Hepatocyte (in vitro differentiated cells): ENCODE measurements around the gene LYVE1. TPM values are rescaled to one million over a fixed set of nuclear protein-coding genes. Genes with fewer than 3 reads are reported as not detected.

Experiments used
- DNase-seq: peaks from one replicate; pipeline ENCODE4 v3.0.0-alpha.2; 2016; ENCODE audit warnings: low spot score
- H2AFZ ChIP-seq: fragments of 200-600 bp; sonication (generic); 2 replicates; pipeline ENCODE4 v1.6.0; 2016; ENCODE audit warnings: antibody characterized with exemption, mild to moderate bottlenecking
- H3K27ac ChIP-seq: fragments of 200-600 bp; sonication (generic); 2 replicates; pipeline ENCODE4 v1.5.1; 2016; ENCODE audit warnings: mild to moderate bottlenecking
- H3K27me3 ChIP-seq: fragments of 200-600 bp; sonication (generic); 2 replicates; pipeline ENCODE4 v1.6.1; 2016
- H3K36me3 ChIP-seq: fragments of 200-600 bp; sonication (generic); replicated peaks from 2 replicates; pipeline ENCODE4 v1.5.1; 2016; ENCODE audit warnings: low read depth; ENCODE audit not compliant: insufficient read depth
- H3K4me1 ChIP-seq: fragments of 200-600 bp; sonication (generic); 2 replicates; pipeline ENCODE4 v1.5.1; 2016; ENCODE audit warnings: mild to moderate bottlenecking, moderate library complexity; ENCODE audit not compliant: insufficient read depth
- H3K4me2 ChIP-seq: fragments of 200-600 bp; sonication (generic); 2 replicates; pipeline ENCODE4 v1.6.0; 2016
- H3K4me3 ChIP-seq: fragments of 200-600 bp; sonication (generic); 2 replicates; pipeline ENCODE4 v1.5.1; 2016; ENCODE audit warnings: mild to moderate bottlenecking
- H3K79me2 ChIP-seq: fragments of 200-600 bp; sonication (generic); 2 replicates; pipeline ENCODE4 v1.6.0; 2017; ENCODE audit warnings: mild to moderate bottlenecking
- H3K9me2 ChIP-seq: fragments of 200-600 bp; sonication (generic); replicated peaks from 2 replicates; pipeline ENCODE4 v1.6.0; 2017; ENCODE audit warnings: mild to moderate bottlenecking; ENCODE audit not compliant: insufficient read depth
- H3K9me3 ChIP-seq: fragments of 200-600 bp; sonication (generic); 2 replicates; pipeline ENCODE4 v1.5.1; 2016; ENCODE audit warnings: low read depth, mild to moderate bottlenecking
- H4K20me1 ChIP-seq: fragments of 200-600 bp; sonication (generic); 2 replicates; pipeline ENCODE4 v1.6.0; 2016; ENCODE audit warnings: mild to moderate bottlenecking; ENCODE audit not compliant: insufficient read depth, poor library complexity, severe bottlenecking
- CTCF ChIP-seq: fragments of 200-600 bp; sonication (generic); IDR thresholded peaks from 2 replicates; pipeline ENCODE4 v1.5.1; 2016; ENCODE audit warnings: antibody characterized with exemption, mild to moderate bottlenecking; ENCODE audit not compliant: poor library complexity
- EZH2 ChIP-seq: fragments of 200-600 bp; sonication (generic); IDR thresholded peaks from 2 replicates; pipeline ENCODE4 v1.6.1; 2016; ENCODE audit warnings: antibody characterized with exemption, mild to moderate bottlenecking, borderline replicate concordance
- EZH2phosphoT487 ChIP-seq: fragments of 200-600 bp; sonication (generic); IDR thresholded peaks from one replicate; pipeline ENCODE4 v1.6.1; 2018; ENCODE audit warnings: antibody characterized with exemption, mild to moderate bottlenecking, low read depth, moderate library complexity; ENCODE audit not compliant: unreplicated experiment, severe bottlenecking
- WGBS: methylation state at CpG from one replicate; pipeline ENCODE4 v1.1.6; 2016; ENCODE audit warnings: low lambda C conversion rate; ENCODE audit errors: missing lambda C conversion rate; 5-methylcytosine and 5-hydroxymethylcytosine counted together
- polyA plus RNA-seq: library from polyadenylated mRNA; unstranded; fragments of >200 nt; fragmentation: Nextera tagmentation; extraction: Ambion mirVana; gene quantifications from 2 replicates; pipeline ENCODE4 v1.2.1, GENCODE V29; 2016
- total RNA-seq: library from RNA; depleted of rRNA; stranded (reverse); fragments of >200 nt; gene quantifications from 2 replicates; pipeline ENCODE4 v1.2.3, GENCODE V29; 2014

Gene LYVE1
- total and polyA plus RNA-seq, 2 experiments from 2014 or later, result 2.9 to 9.1 TPM

- TF ChIP-seq CTCF (no peak), EZH2phosphoT487 (no peak), EZH2 (no peak)
- peaks cover 29% of the 10 kb centered on the region for H3K4me1 ChIP-seq
- no peak overlapping the region for H3K4me3 ChIP-seq
- no peak overlapping the region for H2AFZ ChIP-seq
- WGBS, result 96% methylated on average over 3 of the region's 3 CpGs
- no peaks in the 10 kb centered on the region for H3K27me3 ChIP-seq
- no peak overlapping the region for H3K27ac ChIP-seq
- H4K20me1 ChIP-seq, result no peaks in the 10 kb centered on the region
- H3K79me2 ChIP-seq, result no peaks in the 10 kb centered on the region
- H3K4me2 ChIP-seq, result no peak overlapping the region
- no peaks in the 10 kb centered on the region for H3K9me3 ChIP-seq
- no peak for DNase-seq
- H3K9me2 ChIP-seq, result no peaks in the 10 kb centered on the region
- no peaks in the 10 kb centered on the region for H3K36me3 ChIP-seq
Measured at GRCh38 chr11:10609636-10610035, 41.2 kb upstream of the LYVE1 start.

GRCh38 chr11:10608584-10608983, 40.1 kb upstream of the LYVE1 start:
- Histone ChIP-seq H3K36me3 (no peaks in the 10 kb centered on the region), H3K4me1 (peaks cover 39% of the 10 kb centered on the region), H3K27ac (no peak overlapping the region), H3K27me3 (no peaks in the 10 kb centered on the region), H2AFZ (no peak overlapping the region), H3K9me3 (no peaks in the 10 kb centered on the region), H3K4me2 (no peak overlapping the region), H3K4me3 (no peak overlapping the region), H3K9me2 (no peaks in the 10 kb centered on the region), H4K20me1 (no peaks in the 10 kb centered on the region), H3K79me2 (no peaks in the 10 kb centered on the region)
- DNase-seq, result no peak
- TF ChIP-seq CTCF (no peak), EZH2 (no peak), EZH2phosphoT487 (no peak)

GRCh38 chr11:10607462-10608132, 39.1 kb upstream of the LYVE1 start:
- Histone ChIP-seq H3K4me2 (no peak overlapping the region), H3K36me3 (no peaks in the 10 kb centered on the region), H3K27me3 (no peaks in the 10 kb centered on the region), H4K20me1 (no peaks in the 10 kb centered on the region), H3K4me3 (no peak overlapping the region), H2AFZ (no peak overlapping the region), H3K9me3 (no peaks in the 10 kb centered on the region), H3K27ac (peak overlapping the region; percentile 86), H3K9me2 (no peaks in the 10 kb centered on the region), H3K4me1 (peaks cover 39% of the 10 kb centered on the region), H3K79me2 (no peaks in the 10 kb centered on the region)
- no peak for DNase-seq
- TF ChIP-seq EZH2phosphoT487, result no peak
- TF ChIP-seq EZH2, result no peak
- TF ChIP-seq CTCF, result no peak
- WGBS, result 62% methylated on average over 6 of the region's 6 CpGs
